ENCODE results near the gene FDX2.

GRCh38 chr19:10290876-10291553 lies 24.8 kb downstream of the FDX2 start:
- TF ChIP-seq, protein P1, sequence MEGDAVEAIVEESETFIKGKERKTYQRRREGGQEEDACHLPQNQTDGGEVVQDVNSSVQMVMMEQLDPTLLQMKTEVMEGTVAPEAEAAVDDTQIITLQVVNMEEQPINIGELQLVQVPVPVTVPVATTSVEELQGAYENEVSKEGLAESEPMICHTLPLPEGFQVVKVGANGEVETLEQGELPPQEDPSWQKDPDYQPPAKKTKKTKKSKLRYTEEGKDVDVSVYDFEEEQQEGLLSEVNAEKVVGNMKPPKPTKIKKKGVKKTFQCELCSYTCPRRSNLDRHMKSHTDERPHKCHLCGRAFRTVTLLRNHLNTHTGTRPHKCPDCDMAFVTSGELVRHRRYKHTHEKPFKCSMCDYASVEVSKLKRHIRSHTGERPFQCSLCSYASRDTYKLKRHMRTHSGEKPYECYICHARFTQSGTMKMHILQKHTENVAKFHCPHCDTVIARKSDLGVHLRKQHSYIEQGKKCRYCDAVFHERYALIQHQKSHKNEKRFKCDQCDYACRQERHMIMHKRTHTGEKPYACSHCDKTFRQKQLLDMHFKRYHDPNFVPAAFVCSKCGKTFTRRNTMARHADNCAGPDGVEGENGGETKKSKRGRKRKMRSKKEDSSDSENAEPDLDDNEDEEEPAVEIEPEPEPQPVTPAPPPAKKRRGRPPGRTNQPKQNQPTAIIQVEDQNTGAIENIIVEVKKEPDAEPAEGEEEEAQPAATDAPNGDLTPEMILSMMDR (IDR thresholded peaks at IDR 0.05), result no peak
- no peak for TF ChIP-seq POLR2A (IDR thresholded peaks at IDR 0.05)

All from sigmoid colon (tissue), 3 donors.